ENCODE results near the gene SDK1.

- TF ChIP-seq, protein P1, sequence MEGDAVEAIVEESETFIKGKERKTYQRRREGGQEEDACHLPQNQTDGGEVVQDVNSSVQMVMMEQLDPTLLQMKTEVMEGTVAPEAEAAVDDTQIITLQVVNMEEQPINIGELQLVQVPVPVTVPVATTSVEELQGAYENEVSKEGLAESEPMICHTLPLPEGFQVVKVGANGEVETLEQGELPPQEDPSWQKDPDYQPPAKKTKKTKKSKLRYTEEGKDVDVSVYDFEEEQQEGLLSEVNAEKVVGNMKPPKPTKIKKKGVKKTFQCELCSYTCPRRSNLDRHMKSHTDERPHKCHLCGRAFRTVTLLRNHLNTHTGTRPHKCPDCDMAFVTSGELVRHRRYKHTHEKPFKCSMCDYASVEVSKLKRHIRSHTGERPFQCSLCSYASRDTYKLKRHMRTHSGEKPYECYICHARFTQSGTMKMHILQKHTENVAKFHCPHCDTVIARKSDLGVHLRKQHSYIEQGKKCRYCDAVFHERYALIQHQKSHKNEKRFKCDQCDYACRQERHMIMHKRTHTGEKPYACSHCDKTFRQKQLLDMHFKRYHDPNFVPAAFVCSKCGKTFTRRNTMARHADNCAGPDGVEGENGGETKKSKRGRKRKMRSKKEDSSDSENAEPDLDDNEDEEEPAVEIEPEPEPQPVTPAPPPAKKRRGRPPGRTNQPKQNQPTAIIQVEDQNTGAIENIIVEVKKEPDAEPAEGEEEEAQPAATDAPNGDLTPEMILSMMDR (IDR thresholded peaks at IDR 0.05) = no peak
- TF ChIP-seq POLR2A (IDR thresholded peaks at IDR 0.05; ENCODE audit: low read length) (no peak), POLR2AphosphoS2 (conservative IDR thresholded peaks at IDR 0.05; ENCODE audit: low read length) (no peak), NR3C1 (IDR thresholded peaks at IDR 0.05) (no peak), CBX8 (IDR thresholded peaks at IDR 0.05) (no peak), REST (IDR thresholded peaks at IDR 0.05) (no peak)
Measured at GRCh38 chr7:4168541-4168940, 867.5 kb downstream of the SDK1 start.

Data from A549 (cell line).